IMR-90 (cell line): ENCODE results near the gene LYVE1. TPM values are rescaled to one million over a fixed set of nuclear protein-coding genes. Genes with fewer than 3 reads are reported as not detected.
A peak's percentile ranks its signal among the peaks of the same experiment; 100 is the strongest.

Experiments
- ATAC-seq: fragments of 200-7000 bp; cut with Tn5 transposase; 2 replicates; pipeline ENCODE4 v1.9.1; 2020; ENCODE audit warnings: low read depth, mild to moderate bottlenecking, moderate library complexity
- BruUV-seq: library from RNA; stranded (reverse); fragments of 400-500 nt; replicated peaks from 2 replicates; lab custom pipeline; 2021; lab: Mats Ljungman, UMichigan
- CTCF ChIA-PET: fragments of 300-600 bp; formaldehyde crosslinking; extraction: SDS; loops from one replicate; lab custom pipeline; 2021; ENCODE audit warnings: antibody characterized with exemption; lab: Yijun Ruan, JAX
- POLR2A ChIA-PET: fragments of 300-600 bp; sonication (Branson Sonifier 250); formaldehyde crosslinking; loops from one replicate; lab custom pipeline; 2022; ENCODE audit warnings: antibody characterized with exemption; ENCODE audit not compliant: unreplicated experiment; lab: Charles Lee
- DNase-seq: peaks from one replicate; pipeline ENCODE4 v3.0.0; 2013
- H2AFZ ChIP-seq: replicated peaks from 2 replicates; pipeline ENCODE3; 2013; ENCODE audit warnings: low read length, mild to moderate bottlenecking; ENCODE audit not compliant: poor library complexity
- H2AK5ac ChIP-seq: 2 replicates; pipeline ENCODE4 v1.6.1; 2013; ENCODE audit warnings: low read depth, low read length, inconsistent platforms
- H2AK9ac ChIP-seq: replicated peaks from 2 replicates; pipeline ENCODE3; 2013; ENCODE audit warnings: mild to moderate bottlenecking, low read depth, low read length, moderate library complexity; ENCODE audit not compliant: poor library complexity
- H2BK120ac ChIP-seq: 2 replicates; pipeline ENCODE4 v1.6.1; 2013; ENCODE audit warnings: low read depth, low read length, inconsistent platforms
- H2BK15ac ChIP-seq: 3 replicates; pipeline ENCODE4 v1.6.1; 2013; ENCODE audit warnings: low read depth, low read length, inconsistent platforms
- H2BK20ac ChIP-seq: 2 replicates; pipeline ENCODE4 v1.6.1; 2013; ENCODE audit warnings: low read depth, mild to moderate bottlenecking, inconsistent platforms, low read length, moderate library complexity
- H2BK5ac ChIP-seq: 2 replicates; pipeline ENCODE4 v1.6.1; 2013; ENCODE audit warnings: mild to moderate bottlenecking, low read depth, low read length, inconsistent platforms; ENCODE audit not compliant: poor library complexity, severe bottlenecking
- H3K14ac ChIP-seq: replicated peaks from 2 replicates; pipeline ENCODE4 v1.6.1; 2013; ENCODE audit warnings: low read depth, low read length, inconsistent platforms
- H3K18ac ChIP-seq: 2 replicates; pipeline ENCODE4 v1.6.1; 2013; ENCODE audit warnings: low read depth, low read length, control low read depth
- H3K23ac ChIP-seq: 2 replicates; pipeline ENCODE4 v1.6.1; 2013; ENCODE audit warnings: low read depth, low read length, inconsistent platforms
- H3K27ac ChIP-seq: 2 replicates; pipeline ENCODE4 v1.5.1; 2013; ENCODE audit warnings: mild to moderate bottlenecking, control low read depth, low read length; ENCODE audit not compliant: insufficient read depth
- H3K27me3 ChIP-seq: 2 replicates; pipeline ENCODE4 v1.6.1; 2013; ENCODE audit warnings: low read length; ENCODE audit not compliant: control insufficient read depth, insufficient read depth
- H3K36me3 ChIP-seq: 2 replicates; pipeline ENCODE4 v1.6.1; 2013; ENCODE audit warnings: low read length, mixed read lengths; ENCODE audit not compliant: control insufficient read depth, insufficient read depth
- H3K4ac ChIP-seq: 2 replicates; pipeline ENCODE4 v1.6.1; 2013; ENCODE audit warnings: low read depth, low read length, inconsistent platforms
- H3K4me1 ChIP-seq: 2 replicates; pipeline ENCODE4 v1.6.1; 2013; ENCODE audit warnings: low read length, mixed read lengths; ENCODE audit not compliant: control insufficient read depth, insufficient read depth
- H3K4me2 ChIP-seq: 2 replicates; pipeline ENCODE4 v1.6.1; 2013; ENCODE audit warnings: low read depth, mild to moderate bottlenecking, control low read depth, low read length, moderate library complexity
- H3K4me3 ChIP-seq: 2 replicates; pipeline ENCODE4 v1.5.1; 2013; ENCODE audit warnings: low read depth, mild to moderate bottlenecking, control low read depth, low read length, moderate library complexity; ENCODE audit not compliant: insufficient read depth
- H3K56ac ChIP-seq: 2 replicates; pipeline ENCODE4 v1.6.1; 2013; ENCODE audit warnings: low read length, inconsistent platforms; ENCODE audit not compliant: insufficient read depth; ENCODE audit errors: extremely low read depth
- H3K79me1 ChIP-seq, 2 experiments: 2 replicates each; pipeline ENCODE4 v1.6.1; 2013; ENCODE audit warnings: low read length in 2 of 2, inconsistent platforms in 1 of 2, low read depth in 1 of 2
- H3K9ac ChIP-seq: 2 replicates; pipeline ENCODE4 v1.6.1; 2013; ENCODE audit warnings: low read depth, low read length, control low read depth
- H3K9me1 ChIP-seq: 2 replicates; pipeline ENCODE4 v1.6.1; 2013; ENCODE audit warnings: low read length, inconsistent platforms; ENCODE audit not compliant: insufficient read depth
- H3K9me3 ChIP-seq: 2 replicates; pipeline ENCODE4 v1.6.1; 2013; ENCODE audit warnings: low read length; ENCODE audit not compliant: control insufficient read depth, insufficient read depth
- H4K20me1 ChIP-seq: 2 replicates; pipeline ENCODE4 v1.6.1; 2013; ENCODE audit warnings: low read length, inconsistent platforms; ENCODE audit not compliant: insufficient read depth
- H4K5ac ChIP-seq: 2 replicates; pipeline ENCODE4 v1.6.1; 2013; ENCODE audit warnings: mild to moderate bottlenecking, low read depth, low read length, control low read depth
- H4K8ac ChIP-seq, 2 experiments: 2 replicates each; pipeline ENCODE4 v1.6.1; 2013; ENCODE audit warnings: low read depth in 2 of 2, low read length in 2 of 2, control low read depth in 1 of 2, inconsistent platforms in 1 of 2
- H4K91ac ChIP-seq: 2 replicates; pipeline ENCODE4 v1.6.1; 2013; ENCODE audit warnings: low read depth, low read length, inconsistent platforms; ENCODE audit not compliant: insufficient read depth
- BHLHE40 ChIP-seq: fragments of 150-350 bp; IDR thresholded peaks from 2 replicates; pipeline ENCODE4 v1.6.1; 2016; ENCODE audit warnings: mild to moderate bottlenecking, low read depth, low read length
- CEBPB ChIP-seq: IDR thresholded peaks from 2 replicates; pipeline ENCODE4 v1.6.1; 2012; ENCODE audit warnings: low read depth, low read length, improper control_type of control experiment
- NFE2L2 ChIP-seq: fragments of 150-350 bp; IDR thresholded peaks from 2 replicates; pipeline ENCODE4 v1.6.1; 2016; ENCODE audit warnings: low read depth, mild to moderate bottlenecking, low read length
- RAD21 ChIP-seq: IDR thresholded peaks from 2 replicates; pipeline ENCODE4 v1.6.1; 2012; ENCODE audit warnings: low read length, improper control_type of control experiment
- RCOR1 ChIP-seq: IDR thresholded peaks from 2 replicates; pipeline ENCODE4 v1.6.1; 2012; ENCODE audit warnings: mild to moderate bottlenecking, low read length, improper control_type of control experiment; ENCODE audit not compliant: insufficient replicate concordance
- RFX5 ChIP-seq: IDR thresholded peaks from 2 replicates; pipeline ENCODE4 v1.8.0; 2012; ENCODE audit warnings: low read depth, mild to moderate bottlenecking, low read length, moderate library complexity
- SMC3 ChIP-seq: fragments of 150-350 bp; IDR thresholded peaks from 2 replicates; pipeline ENCODE4 v1.6.1; 2016; ENCODE audit warnings: low read depth, mild to moderate bottlenecking, antibody characterized with exemption, low read length, moderate library complexity
- WGBS, 2 experiments: methylation state at CpG; one replicate each; pipeline versions ENCODE4 v1.1.5 to v1.1.7; 2013; ENCODE audit warnings: missing lambda C conversion rate in 2 of 2; ENCODE audit not compliant: insufficient read length in 1 of 2; ENCODE audit errors: extremely low coverage in 2 of 2; 5-methylcytosine and 5-hydroxymethylcytosine counted together
- dilution Hi-C: fragments of 300-500 bp; cut with HindIII; formaldehyde crosslinking; loops from one replicate; pipeline ENCODE4 v1.14.3; 2018; ENCODE audit warnings: low sequenced_read_pairs; ENCODE audit not compliant: unreplicated experiment
- in situ Hi-C: fragments of 300-500 bp; cut with MboI; formaldehyde crosslinking; loops from 3 replicates; pipeline ENCODE4 v1.14.3; 2019; ENCODE audit warnings: low sequenced_read_pairs, inconsistent platforms, mixed read lengths
- intact Hi-C: fragments of 100-400 bp; cut with micrococcal nuclease; formaldehyde crosslinking; loops from 2 replicates; pipeline ENCODE4 v1.10.0; 2022
- polyA plus RNA-seq, 3 experiments: library from polyadenylated mRNA; depleted of rRNA; stranded (reverse); fragments of >200 nt; gene quantifications; 2 replicates each; pipeline ENCODE4 v1.2.3, GENCODE V29; 2012; ENCODE audit warnings: low replicate concordance in 1 of 3
- total RNA-seq: library from RNA; depleted of rRNA; stranded (reverse); fragments of >200 nt; gene quantifications from 2 replicates; pipeline ENCODE4 v1.2.3, GENCODE V29; 2012

Gene LYVE1
- total and polyA plus RNA-seq, 2 of the 4 experiments (the other 2 are of a cell fraction), result not detected

DNA sequence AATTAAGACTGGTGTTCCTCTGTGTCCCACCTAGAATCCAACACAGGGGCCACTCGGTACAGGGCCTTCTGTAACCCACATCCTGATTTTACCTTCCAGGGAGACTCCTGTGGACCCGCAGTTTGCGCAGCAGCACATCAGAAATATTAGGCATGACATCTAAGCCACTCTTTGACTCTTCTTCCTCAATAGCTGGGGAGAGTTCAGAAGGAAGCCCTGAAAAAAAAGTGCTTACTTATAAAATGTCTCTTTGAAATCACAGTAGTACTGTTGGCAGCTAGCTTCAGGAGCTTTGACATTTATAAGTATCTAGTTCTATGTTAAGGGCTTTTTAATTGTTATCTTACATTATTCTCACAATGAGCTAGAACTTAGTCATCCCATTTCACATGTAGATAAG lies 41.2 kb upstream of the LYVE1 start:
- TF ChIP-seq RCOR1 (no peak), RAD21 (no peak), SMC3 (no peak), BHLHE40 (no peak), CEBPB (no peak), RFX5 (no peak), NFE2L2 (no peak)
- peak overlapping the region; percentile 10; the same call in 1 of the 2 replicates for H2AK5ac ChIP-seq
- H4K5ac ChIP-seq, result no peak overlapping the region
- no peak overlapping the region for H4K91ac ChIP-seq
- DNase-seq, result no peak
- H3K27ac ChIP-seq, result no peak overlapping the region
- no peak overlapping the region for H4K8ac ChIP-seq
- H3K4me1 ChIP-seq, result peaks cover 19% of the 10 kb centered on the region
- no peak overlapping the region for H3K23ac ChIP-seq
- dilution Hi-C loops, result no loop called here
- H2BK20ac ChIP-seq, result no peak overlapping the region
- peaks cover 5 to 28% of the 10 kb centered on the region in 2 experiments for H3K79me1 ChIP-seq
- in situ Hi-C loops, result no loop called here
- no peak overlapping the region for H2AK9ac ChIP-seq
- WGBS, 2 experiments, result no CpG with 5 or more reads among the region's 3 CpGs
- H2BK5ac ChIP-seq, result no peak overlapping the region
- no peaks in the 10 kb centered on the region for H3K27me3 ChIP-seq
- no peak overlapping the region for H3K18ac ChIP-seq
- no peak overlapping the region for H3K4me3 ChIP-seq
- ChIA-PET CTCF (interaction anchor here (0.6 kb wide), 1 partner anchor 722 kb away, joined by 5 read pairs; no protein-coding TSS in a partner anchor), POLR2A (no interaction called here)
- H3K9ac ChIP-seq, result no peak overlapping the region
- H4K20me1 ChIP-seq, result no peaks in the 10 kb centered on the region
- BruUV-seq, result no TSS peak
- no peaks in the 10 kb centered on the region for H3K9me3 ChIP-seq
- H3K36me3 ChIP-seq, result peaks cover 31% of the 10 kb centered on the region
- H2BK15ac ChIP-seq, result no peak overlapping the region
- no peak for ATAC-seq
- no peak overlapping the region for H3K4ac ChIP-seq
- no peak overlapping the region for H2BK120ac ChIP-seq
- peaks cover 10% of the 10 kb centered on the region for H3K9me1 ChIP-seq
- no peak overlapping the region for H3K14ac ChIP-seq
- H3K4me2 ChIP-seq, result no peak overlapping the region
- H3K56ac ChIP-seq, result no peak overlapping the region
- no peak overlapping the region for H2AFZ ChIP-seq
- intact Hi-C loops, result no loop called here
